Measurements from ENCODE around the gene UNC5A. TPM values are rescaled to one million over a fixed set of nuclear protein-coding genes. Genes with fewer than 3 reads are reported as not detected.
A peak's percentile ranks its signal among the peaks of the same experiment; 100 is the strongest.

Gene UNC5A
- total RNA-seq, 2 donors from 2014 or later, result not detected

DNA sequence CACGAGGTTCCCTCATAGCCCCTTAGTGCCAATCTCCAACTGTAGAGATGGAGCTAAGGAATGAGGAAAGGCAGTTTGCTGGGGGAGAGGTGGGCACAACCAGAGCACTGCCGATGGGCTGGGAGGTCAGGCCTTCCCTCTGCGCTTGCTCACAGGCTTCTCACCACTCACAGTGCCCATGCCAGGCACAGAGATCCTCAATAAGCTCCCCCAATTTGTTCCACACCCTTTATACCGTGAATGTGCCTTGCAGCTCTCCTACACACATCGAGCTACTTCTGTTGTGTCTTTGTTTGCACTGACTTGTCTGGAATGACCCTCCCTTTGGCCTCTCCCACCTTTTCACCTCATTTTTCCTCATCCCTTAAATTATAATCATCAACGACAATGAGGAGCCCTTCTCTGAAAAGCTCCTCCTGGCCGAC, 90.4 kb downstream of the UNC5A start:
- DNase-seq (ENCODE audit: low spot score) (no peak), ATAC-seq (no peak)
- H3K4me1 Mint-ChIP-seq (ENCODE audit: low read depth in 2 of 2), result peaks cover 15 to 19% of the 10 kb centered on the region in 2 donors
- no peak overlapping the region for H3K4me3 Mint-ChIP-seq
- peaks cover 25% of the 10 kb centered on the region for H3K36me3 Mint-ChIP-seq
- H3K27ac Mint-ChIP-seq, result peak overlapping the region; percentile 11 to 67
- peaks cover 0 to 5% of the 10 kb centered on the region in 2 donors for H3K27me3 Mint-ChIP-seq
- H3K9me3 Mint-ChIP-seq, result no peaks in the 10 kb centered on the region

- H3K27ac Mint-ChIP-seq, result peak overlapping the region; percentile 55 to 67
- H3K4me1 Mint-ChIP-seq (ENCODE audit: low read depth in 2 of 2), result peaks cover 15 to 19% of the 10 kb centered on the region in 2 donors
- DNase-seq (ENCODE audit: low spot score), result no peak
- peaks cover 0 to 5% of the 10 kb centered on the region in 2 donors for H3K27me3 Mint-ChIP-seq
- H3K4me3 Mint-ChIP-seq, result peak overlapping the region; percentile 3
- no peaks in the 10 kb centered on the region for H3K9me3 Mint-ChIP-seq
- ATAC-seq, result peak in 1 of 2 donors; percentile 50
- peaks cover 31% of the 10 kb centered on the region for H3K36me3 Mint-ChIP-seq
Observed at GRCh38 chr5:176901260-176902101, 91.1 kb downstream of the UNC5A start.

- Mint-ChIP-seq H3K27ac (peak overlapping the region; percentile 55 to 67), H3K27me3 (peaks cover 0 to 5% of the 10 kb centered on the region in 2 donors)
- no peak for DNase-seq (ENCODE audit: low spot score)
Observed at GRCh38 chr5:176902102-176902814, 91.9 kb downstream of the UNC5A start.

GRCh38 chr5:176902911-176903664, 92.7 kb downstream of the UNC5A start:
- Mint-ChIP-seq H3K27ac (no peak overlapping the region), H3K4me1 (ENCODE audit: low read depth in 2 of 2) (peaks cover 15 to 19% of the 10 kb centered on the region in 2 donors), H3K9me3 (no peaks in the 10 kb centered on the region), H3K36me3 (peaks cover 43% of the 10 kb centered on the region), H3K27me3 (no peaks in the 10 kb centered on the region), H3K4me3 (no peak overlapping the region)
- DNase-seq (ENCODE audit: low spot score) (no peak), ATAC-seq (no peak)

More at GRCh38 chr5:176902102-176902814, 91.9 kb downstream of the UNC5A start:
- Mint-ChIP-seq H3K4me1 (ENCODE audit: low read depth in 2 of 2) (peaks cover 15 to 19% of the 10 kb centered on the region in 2 donors), H3K9me3 (no peaks in the 10 kb centered on the region), H3K36me3 (peaks cover 37% of the 10 kb centered on the region), H3K4me3 (no peak overlapping the region)
- ATAC-seq, result no peak

GRCh38 chr5:176904276-176904675, 93.9 kb downstream of the UNC5A start:
- ATAC-seq (no peak), DNase-seq (ENCODE audit: low spot score) (no peak)
- Mint-ChIP-seq H3K4me3 (no peak overlapping the region), H3K36me3 (peaks cover 51% of the 10 kb centered on the region), H3K27me3 (no peaks in the 10 kb centered on the region), H3K9me3 (no peaks in the 10 kb centered on the region), H3K27ac (no peak overlapping the region), H3K4me1 (ENCODE audit: low read depth in 2 of 2) (peaks cover 10 to 16% of the 10 kb centered on the region in 2 donors)

GRCh38 chr5:176906126-176906525, 95.8 kb downstream of the UNC5A start:
- H3K36me3 Mint-ChIP-seq, result peaks cover 51% of the 10 kb centered on the region

DNA sequence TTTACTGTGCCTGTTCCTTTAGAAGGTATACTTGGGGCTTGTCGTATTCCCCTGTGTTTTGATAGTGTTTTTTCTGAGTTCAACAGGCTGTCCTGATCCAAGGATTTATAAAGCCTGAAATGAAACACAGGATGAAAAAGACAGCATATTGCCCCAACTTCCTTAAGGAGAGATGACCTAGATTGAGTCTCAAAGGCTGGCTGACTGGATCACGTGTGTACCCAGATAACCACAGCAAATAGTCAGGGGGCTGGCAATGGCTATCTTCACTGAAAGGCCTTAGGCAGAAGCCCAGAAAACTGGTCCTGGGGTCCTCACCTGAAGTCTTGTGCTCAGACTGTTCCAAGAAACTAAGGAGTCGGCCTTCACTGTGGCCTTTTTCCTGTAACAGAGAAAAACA, 96.4 kb downstream of the UNC5A start:
- Mint-ChIP-seq H3K4me1 (ENCODE audit: low read depth in 2 of 2) (peaks cover 1 to 4% of the 10 kb centered on the region in 2 donors), H3K36me3 (peaks cover 49% of the 10 kb centered on the region), H3K4me3 (no peak overlapping the region), H3K27ac (no peak overlapping the region), H3K27me3 (no peaks in the 10 kb centered on the region), H3K9me3 (no peaks in the 10 kb centered on the region)
- no peak for DNase-seq (ENCODE audit: low spot score)
- ATAC-seq, result no peak

More at GRCh38 chr5:176906126-176906525, 95.8 kb downstream of the UNC5A start:
- H3K27ac Mint-ChIP-seq, result peak overlapping the region in 1 of 2 donors; percentile 14
- no peak overlapping the region for H3K4me3 Mint-ChIP-seq
- ATAC-seq, result no peak
- H3K4me1 Mint-ChIP-seq (ENCODE audit: low read depth in 2 of 2), result peaks cover 3 to 7% of the 10 kb centered on the region in 2 donors
- H3K27me3 Mint-ChIP-seq, result no peaks in the 10 kb centered on the region
- no peaks in the 10 kb centered on the region for H3K9me3 Mint-ChIP-seq
- no peak for DNase-seq (ENCODE audit: low spot score)

- ATAC-seq (no peak), DNase-seq (ENCODE audit: low spot score) (no peak)
- H3K4me3 Mint-ChIP-seq, result no peak overlapping the region
- H3K4me1 Mint-ChIP-seq (ENCODE audit: low read depth in 2 of 2), result peaks cover 0 to 3% of the 10 kb centered on the region in 2 donors
- peak overlapping the region in 1 of 2 donors; percentile 37 for H3K27ac Mint-ChIP-seq
- H3K9me3 Mint-ChIP-seq, result no peaks in the 10 kb centered on the region
- H3K27me3 Mint-ChIP-seq, result no peaks in the 10 kb centered on the region
- peaks cover 44% of the 10 kb centered on the region for H3K36me3 Mint-ChIP-seq
Observed at GRCh38 chr5:176908675-176909368, 98.5 kb downstream of the UNC5A start.

GRCh38 chr5:176912115-176912514, 101.8 kb downstream of the UNC5A start:
- ATAC-seq (no peak), DNase-seq (ENCODE audit: low spot score) (no peak)
- Mint-ChIP-seq H3K4me3 (no peak overlapping the region), H3K4me1 (ENCODE audit: low read depth in 2 of 2) (peaks cover 5 to 13% of the 10 kb centered on the region in 2 donors), H3K9me3 (no peaks in the 10 kb centered on the region), H3K27me3 (no peaks in the 10 kb centered on the region), H3K36me3 (peaks cover 14% of the 10 kb centered on the region), H3K27ac (no peak overlapping the region)

GRCh38 chr5:176915906-176916305, 105.5 kb downstream of the UNC5A start:
- Mint-ChIP-seq H3K9me3 (no peaks in the 10 kb centered on the region), H3K4me1 (ENCODE audit: low read depth in 2 of 2) (peaks cover 10 to 22% of the 10 kb centered on the region in 2 donors), H3K27ac (no peak overlapping the region), H3K36me3 (peaks cover 9% of the 10 kb centered on the region), H3K27me3 (no peaks in the 10 kb centered on the region), H3K4me3 (no peak overlapping the region)
- ATAC-seq, result no peak
- no peak for DNase-seq (ENCODE audit: low spot score)

- peaks cover 10 to 24% of the 10 kb centered on the region in 2 donors for H3K4me1 Mint-ChIP-seq (ENCODE audit: low read depth in 2 of 2)
- H3K36me3 Mint-ChIP-seq, result peaks cover 9% of the 10 kb centered on the region
- H3K27ac Mint-ChIP-seq, result no peak overlapping the region
- no peaks in the 10 kb centered on the region for H3K9me3 Mint-ChIP-seq
- no peak overlapping the region for H3K4me3 Mint-ChIP-seq
- no peak for ATAC-seq
- no peaks in the 10 kb centered on the region for H3K27me3 Mint-ChIP-seq
- no peak for DNase-seq (ENCODE audit: low spot score)
Observed at GRCh38 chr5:176916337-176916736, 106.0 kb downstream of the UNC5A start.

DNA sequence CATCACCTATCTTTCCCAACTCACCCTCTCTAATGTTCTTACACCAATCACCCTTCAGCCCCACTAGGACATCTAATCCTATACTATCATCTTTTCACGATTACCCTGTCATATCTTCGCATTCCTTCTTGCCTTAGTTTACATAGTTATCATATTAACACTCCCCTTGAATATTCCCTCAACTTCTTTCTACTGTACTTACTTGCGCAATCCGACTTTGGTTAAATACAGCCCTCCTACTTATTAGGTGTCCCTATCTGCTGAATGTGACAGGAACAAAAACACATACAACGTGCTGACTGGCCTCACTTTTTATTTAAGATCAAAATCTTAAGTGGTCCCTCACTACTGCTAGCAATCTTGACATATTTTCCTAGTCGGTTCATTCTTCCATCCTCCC, 108.3 kb downstream of the UNC5A start:
- no peak for ATAC-seq
- Mint-ChIP-seq H3K27ac (no peak overlapping the region), H3K4me1 (ENCODE audit: low read depth in 2 of 2) (peaks cover 18 to 21% of the 10 kb centered on the region in 2 donors), H3K36me3 (peaks cover 16% of the 10 kb centered on the region), H3K27me3 (no peaks in the 10 kb centered on the region), H3K9me3 (no peaks in the 10 kb centered on the region), H3K4me3 (no peak overlapping the region)
- DNase-seq (ENCODE audit: low spot score), result no peak

- H3K27me3 Mint-ChIP-seq, result no peaks in the 10 kb centered on the region
- peaks cover 16% of the 10 kb centered on the region for H3K36me3 Mint-ChIP-seq
- H3K4me1 Mint-ChIP-seq (ENCODE audit: low read depth in 2 of 2), result peaks cover 11 to 18% of the 10 kb centered on the region in 2 donors
- H3K9me3 Mint-ChIP-seq, result no peaks in the 10 kb centered on the region
- ATAC-seq, result no peak
- DNase-seq (ENCODE audit: low spot score), result no peak
- no peak overlapping the region for H3K27ac Mint-ChIP-seq
- H3K4me3 Mint-ChIP-seq, result no peak overlapping the region
Observed at GRCh38 chr5:176921714-176922113, 111.4 kb downstream of the UNC5A start.

All from natural killer cell treated with Interleukin-12 subunit alpha and Interleukin-12 subunit beta and Interleukin-15 and Interleukin-18, amount 100 ng/mL, for 72 hours (primary cell).